HG03521 (cell line): ENCODE results near the gene ADO.
A peak's percentile ranks its signal among the peaks of the same experiment; 100 is the strongest.
"Not testable (repeated sequence)": the region's sequence is repeated elsewhere in the genome, so short reads cannot be mapped to it uniquely, and the experiment has no call there.

Experiments
- ATAC-seq: cut with Tn5 transposase; IDR thresholded peaks from one replicate; pipeline ENCODE4 v1.9.1; 2021; ENCODE audit warnings: mild to moderate bottlenecking, moderate library complexity; ENCODE audit not compliant: unreplicated experiment

Gene ADO

GRCh38 chr10:62804356-62805230, at the start of gene ADO:
ADO (plus strand) TSS chr10:62804720; CDS start chr10:62805060, 340 bp downstream.
- ATAC-seq: peak; percentile 86

- ATAC-seq: no peak
Observed at GRCh38 chr10:62754963-62755362, 49.6 kb upstream of the ADO start.

- ATAC-seq: no peak
Observed at GRCh38 chr10:62755662-62756653, 48.6 kb upstream of the ADO start.

GRCh38 chr10:62759599-62760175, 44.8 kb upstream of the ADO start:
- no peak for ATAC-seq

- no peak for ATAC-seq
Observed at GRCh38 chr10:62760401-62760800, 44.1 kb upstream of the ADO start.

GRCh38 chr10:62761115-62761514, 43.4 kb upstream of the ADO start:
- no peak for ATAC-seq

DNA sequence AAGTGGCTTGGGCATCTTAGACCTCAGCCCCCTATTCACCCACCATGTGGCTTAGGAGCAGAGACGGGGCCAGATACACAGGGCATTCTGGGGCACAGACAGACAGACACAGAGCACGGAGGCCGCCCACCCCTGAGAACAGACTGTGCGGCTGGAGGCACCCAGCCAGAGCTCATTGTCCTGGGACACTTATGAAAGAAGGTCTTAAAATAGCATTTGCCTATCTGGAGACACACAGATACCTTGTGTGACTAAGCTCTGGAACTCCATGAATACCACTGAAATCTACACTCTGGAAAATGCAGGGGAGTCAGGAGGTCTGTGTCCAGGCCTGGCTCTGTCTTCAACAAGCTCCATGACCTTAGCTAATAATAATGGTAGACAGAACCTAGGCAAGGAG, 41.4 kb upstream of the ADO start:
- no peak for ATAC-seq

GRCh38 chr10:62764011-62764410, 40.5 kb upstream of the ADO start:
- ATAC-seq: no peak

DNA sequence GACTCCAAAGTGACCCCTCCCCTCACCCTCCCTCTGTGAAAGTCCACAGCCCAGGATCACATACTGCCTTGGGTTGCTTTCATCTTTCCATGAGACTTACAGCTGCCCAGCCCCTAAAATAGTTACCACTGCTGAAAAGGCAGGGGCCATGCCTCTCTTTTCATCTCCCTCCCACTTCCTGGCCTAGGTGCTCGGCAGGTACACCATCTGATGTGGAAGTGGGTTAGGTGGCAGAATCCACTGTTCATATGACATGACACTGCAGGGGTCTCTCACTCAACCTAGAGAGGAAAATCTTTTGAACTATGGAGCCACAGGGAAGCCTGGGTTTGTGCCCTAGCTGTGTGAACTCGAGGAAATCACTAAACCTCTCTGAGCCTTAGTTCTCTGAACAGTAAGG, 38.8 kb upstream of the ADO start:
- ATAC-seq: no peak

- ATAC-seq: no peak
Observed at GRCh38 chr10:62766386-62766785, 38.1 kb upstream of the ADO start.

GRCh38 chr10:62769574-62770242, 34.8 kb upstream of the ADO start:
- peak; percentile 62 for ATAC-seq

DNA sequence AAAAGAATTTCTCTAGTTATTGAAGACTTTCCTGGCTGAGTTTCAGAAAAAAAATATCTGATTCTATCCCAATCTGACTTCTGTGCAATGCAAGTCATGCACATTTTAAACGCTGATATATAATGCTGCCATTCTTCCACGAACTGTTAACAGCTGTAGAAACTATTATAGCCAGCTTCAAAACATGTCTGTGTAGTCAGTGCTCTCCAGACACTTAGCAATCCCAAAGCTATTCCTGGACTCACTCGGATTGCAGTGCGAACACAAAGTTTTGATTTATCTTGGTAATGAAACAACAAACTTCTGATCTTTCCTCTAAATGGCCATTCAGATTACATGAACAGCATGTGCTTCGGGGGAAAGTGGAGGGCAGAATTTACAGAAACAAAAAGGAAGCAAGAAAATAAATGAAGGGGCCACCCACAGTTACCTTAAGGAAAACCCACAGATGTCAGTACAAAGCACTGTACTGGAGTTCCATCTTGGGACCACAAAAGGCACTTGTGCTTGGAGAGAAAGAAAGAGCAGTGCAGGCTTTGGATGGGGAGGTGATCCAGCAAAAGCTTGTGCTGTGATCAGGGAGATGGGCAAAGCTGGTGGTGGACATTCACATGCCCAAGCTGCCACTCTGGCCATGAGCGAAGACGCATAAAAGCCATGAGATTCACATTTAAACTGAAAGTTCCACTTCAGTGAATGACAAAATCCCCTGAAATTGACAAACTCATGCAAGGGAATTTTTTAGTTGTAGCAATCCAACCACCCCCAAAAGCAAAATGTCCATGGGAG, 32.1 kb upstream of the ADO start:
- ATAC-seq: no peak

DNA sequence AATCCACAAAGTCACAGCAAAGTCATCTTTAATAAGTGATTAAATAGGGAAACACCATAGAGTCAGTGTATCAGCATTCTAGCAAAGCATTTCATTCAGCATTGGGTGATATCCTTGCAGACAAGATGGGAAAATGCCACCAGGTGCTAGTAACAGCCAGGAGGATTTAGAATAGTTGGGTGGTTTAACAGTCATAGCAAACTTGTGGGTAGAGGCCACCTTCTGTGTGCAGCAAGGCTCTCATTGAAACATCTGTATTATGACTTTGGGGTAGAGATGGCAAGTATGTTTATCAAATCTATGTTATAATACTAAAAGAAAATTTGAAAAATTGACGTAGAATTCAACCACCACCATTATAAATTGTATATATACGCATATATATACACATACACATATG, 26.4 kb upstream of the ADO start:
- ATAC-seq: no peak

- ATAC-seq: peak; percentile 84
Observed at GRCh38 chr10:62779487-62780248, 24.9 kb upstream of the ADO start.

DNA sequence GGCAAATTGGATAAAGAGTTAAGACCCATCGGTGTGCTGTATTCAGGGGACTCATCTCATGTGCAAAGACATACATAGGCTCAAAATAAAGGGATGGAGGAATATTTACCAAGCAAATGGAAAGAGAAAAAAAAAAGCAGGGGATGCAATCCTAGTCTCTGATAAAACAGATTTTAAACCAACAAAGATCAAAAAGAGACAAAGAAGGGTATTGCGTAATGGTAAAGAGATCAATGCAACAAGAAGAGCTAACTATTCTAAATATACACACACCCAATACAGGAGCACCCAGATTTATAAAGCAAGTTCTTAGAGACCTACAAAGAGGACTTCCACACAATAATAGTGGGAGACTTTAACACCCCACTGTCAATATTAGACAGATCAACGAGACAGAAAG, 20.0 kb upstream of the ADO start:
- not testable (repeated sequence) for ATAC-seq

DNA sequence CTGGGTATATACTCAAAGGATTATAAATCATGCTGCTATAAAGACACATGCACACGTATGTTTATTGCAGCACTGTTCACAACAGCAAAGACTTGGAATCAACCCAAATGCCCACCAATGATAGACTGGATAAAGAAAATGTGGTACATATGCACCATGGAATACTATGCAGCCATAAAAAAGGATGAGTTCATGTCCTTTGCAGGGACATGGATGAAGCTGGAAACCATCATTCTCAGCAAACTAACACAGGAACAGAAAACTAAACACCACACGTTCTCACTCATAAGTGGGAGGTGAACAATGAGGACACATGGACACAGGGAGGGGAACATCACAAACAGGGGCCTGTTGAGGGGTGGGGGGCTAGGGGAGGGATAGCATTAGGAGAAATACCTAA, 16.2 kb upstream of the ADO start:
- not testable (repeated sequence) for ATAC-seq

- ATAC-seq: no peak
Observed at GRCh38 chr10:62788861-62789467, 15.6 kb upstream of the ADO start.

GRCh38 chr10:62790019-62790555, 14.4 kb upstream of the ADO start:
- no peak for ATAC-seq
